Measurements from ENCODE around the gene SLC44A1.

The SLC44A1 gene

GRCh38 chr9:105243015-105243686 lies 1.3 kb upstream of the SLC44A1 start:
- TF ChIP-seq ELF4 (IDR thresholded peaks at IDR 0.05) (no peak), SUZ12 (IDR thresholded peaks at IDR 0.05) (no peak)
- CTCF ChIA-PET, result interaction anchor here (0.6 kb wide), 1 partner anchor 173 kb away, joined by 3 read pairs; no protein-coding TSS in a partner anchor
- POLR2A ChIA-PET, result interaction anchor here (1.4 kb wide), 1 partner anchor 21 kb away, joined by 4 read pairs; no protein-coding TSS in a partner anchor
- no peak for DNase-seq (ENCODE audit: extremely low spot score)

GRCh38 chr9:105244734-105245028 lies 230 bp downstream of the SLC44A1 start:
- no peak for DNase-seq (ENCODE audit: extremely low spot score)
- TF ChIP-seq FOXK2 (IDR thresholded peaks at IDR 0.05) (no peak), PKNOX1 (IDR thresholded peaks at IDR 0.05) (no peak), SP1 (IDR thresholded peaks at IDR 0.05) (no peak), ARNT (IDR thresholded peaks at IDR 0.05) (no peak; the same call in 1 of the 2 replicates), TARDBP (IDR thresholded peaks at IDR 0.05) (no peak), LEF1 (IDR thresholded peaks at IDR 0.05; ENCODE audit: borderline replicate concordance) (no peak), FOXM1 (IDR thresholded peaks at IDR 0.05; ENCODE audit: borderline replicate concordance) (no peak), ELF4 (IDR thresholded peaks at IDR 0.05) (no peak), FOXA1 (IDR thresholded peaks at IDR 0.05) (no peak), L3MBTL2 (conservative IDR thresholded peaks at IDR 0.05) (no peak), BHLHE40 (IDR thresholded peaks at IDR 0.05; ENCODE audit: borderline replicate concordance) (no peak), NFRKB (IDR thresholded peaks at IDR 0.05) (no peak), SUZ12 (IDR thresholded peaks at IDR 0.05) (no peak), CTBP1 (IDR thresholded peaks at IDR 0.05; ENCODE audit: borderline replicate concordance) (no peak), ZNF384 (IDR thresholded peaks at IDR 0.05) (no peak), HDGF (IDR thresholded peaks at IDR 0.05; ENCODE audit: borderline replicate concordance) (no peak)
- ChIA-PET POLR2A (interaction anchor here (0.7 to 1.4 kb wide), 3 partner anchors 11 to 28 kb away, joined by 3 to 5 read pairs (median 4); no protein-coding TSS in a partner anchor), CTCF (interaction anchor here (1.3 to 2.1 kb wide), 2 partner anchors 10 to 19 kb away, joined by 5 to 8 read pairs; no protein-coding TSS in a partner anchor)

- peak; percentile 26 for DNase-seq (ENCODE audit: extremely low spot score)
- CTCF ChIA-PET, result interaction anchor here (1.3 to 2.1 kb wide), 2 partner anchors 9 to 18 kb away, joined by 5 to 8 read pairs; no protein-coding TSS in a partner anchor
- POLR2A ChIA-PET, result no interaction called here
- TF ChIP-seq FOXM1 (IDR thresholded peaks at IDR 0.05; ENCODE audit: borderline replicate concordance), result no peak
- TF ChIP-seq CTBP1 (IDR thresholded peaks at IDR 0.05; ENCODE audit: borderline replicate concordance), result no peak
- no peak for TF ChIP-seq FOXA1 (IDR thresholded peaks at IDR 0.05)
- TF ChIP-seq NFRKB (IDR thresholded peaks at IDR 0.05), result no peak
- TF ChIP-seq PKNOX1 (IDR thresholded peaks at IDR 0.05), result no peak
- TF ChIP-seq LEF1 (IDR thresholded peaks at IDR 0.05; ENCODE audit: borderline replicate concordance), result no peak
- no peak for TF ChIP-seq ZNF384 (IDR thresholded peaks at IDR 0.05)
- TF ChIP-seq BHLHE40 (IDR thresholded peaks at IDR 0.05; ENCODE audit: borderline replicate concordance), result no peak
- no peak for TF ChIP-seq L3MBTL2 (conservative IDR thresholded peaks at IDR 0.05)
- no peak for TF ChIP-seq TARDBP (IDR thresholded peaks at IDR 0.05)
- no peak for TF ChIP-seq HDGF (IDR thresholded peaks at IDR 0.05; ENCODE audit: borderline replicate concordance)
- no peak for TF ChIP-seq SP1 (IDR thresholded peaks at IDR 0.05)
- no peak for TF ChIP-seq ARNT (IDR thresholded peaks at IDR 0.05)
- TF ChIP-seq SUZ12 (IDR thresholded peaks at IDR 0.05), result no peak
- no peak for TF ChIP-seq ELF4 (IDR thresholded peaks at IDR 0.05)
Observed at GRCh38 chr9:105245029-105245890, 809 bp downstream of the SLC44A1 start.

GRCh38 chr9:105245891-105246161 lies 1.4 kb downstream of the SLC44A1 start:
- no peak for DNase-seq (ENCODE audit: extremely low spot score)
- ChIA-PET POLR2A (no interaction called here), CTCF (interaction anchor here (0.6 to 2.1 kb wide), 2 partner anchors 9 to 499 kb away, joined by 3 to 8 read pairs; partner anchors contain the start of gene NIPSNAP3A)
- TF ChIP-seq HDGF (IDR thresholded peaks at IDR 0.05; ENCODE audit: borderline replicate concordance), result no peak

GRCh38 chr9:105246656-105247173 lies 2.3 kb downstream of the SLC44A1 start:
- ChIA-PET CTCF (interaction anchor here (0.6 to 2.1 kb wide), 4 partner anchors 8 to 499 kb away, joined by 3 to 8 read pairs (median 4); partner anchors contain the start of gene NIPSNAP3A), POLR2A (no interaction called here)
- TF ChIP-seq ZNF384 (IDR thresholded peaks at IDR 0.05) (no peak), PKNOX1 (IDR thresholded peaks at IDR 0.05) (no peak), SP1 (IDR thresholded peaks at IDR 0.05) (no peak), LEF1 (IDR thresholded peaks at IDR 0.05; ENCODE audit: borderline replicate concordance) (no peak), L3MBTL2 (conservative IDR thresholded peaks at IDR 0.05) (no peak), TARDBP (IDR thresholded peaks at IDR 0.05) (no peak), FOXK2 (IDR thresholded peaks at IDR 0.05) (no peak), NFRKB (IDR thresholded peaks at IDR 0.05) (no peak), SUZ12 (IDR thresholded peaks at IDR 0.05) (no peak), FOXA1 (IDR thresholded peaks at IDR 0.05) (no peak), FOXM1 (IDR thresholded peaks at IDR 0.05; ENCODE audit: borderline replicate concordance) (no peak)
- DNase-seq (ENCODE audit: extremely low spot score), result no peak

GRCh38 chr9:105248691-105249090 lies 4.2 kb downstream of the SLC44A1 start:
- no peak for DNase-seq (ENCODE audit: extremely low spot score)
- POLR2A ChIA-PET, result no interaction called here

More at GRCh38 chr9:105248691-105249090, 4.2 kb downstream of the SLC44A1 start:
- CTCF ChIA-PET, result no interaction called here
- no peak for TF ChIP-seq TARDBP (IDR thresholded peaks at IDR 0.05)
- TF ChIP-seq L3MBTL2 (conservative IDR thresholded peaks at IDR 0.05), result no peak
- no peak for TF ChIP-seq ZNF384 (IDR thresholded peaks at IDR 0.05)
- TF ChIP-seq SP1 (IDR thresholded peaks at IDR 0.05), result no peak
- TF ChIP-seq NFRKB (IDR thresholded peaks at IDR 0.05), result no peak
- TF ChIP-seq CTBP1 (IDR thresholded peaks at IDR 0.05; ENCODE audit: borderline replicate concordance), result no peak
- TF ChIP-seq LEF1 (IDR thresholded peaks at IDR 0.05; ENCODE audit: borderline replicate concordance), result no peak
- TF ChIP-seq FOXA1 (IDR thresholded peaks at IDR 0.05), result no peak
